Fibroblast of villous mesenchyme (primary cell): ENCODE results near the gene NOTUM. TPM values are rescaled to one million over a fixed set of nuclear protein-coding genes. Genes with fewer than 3 reads are reported as not detected.

Experiments
- DNase-seq: peaks from one replicate; pipeline ENCODE4 v3.0.0-alpha.2; 2010; ENCODE audit warnings: low read depth
- H3K4me3 ChIP-seq: 2 replicates; pipeline ENCODE4 v1.5.1; 2011; ENCODE audit warnings: low read depth, mild to moderate bottlenecking, low read length
- CTCF ChIP-seq: IDR thresholded peaks from 2 replicates; pipeline ENCODE4 v1.5.1; 2012; ENCODE audit warnings: low read depth, mild to moderate bottlenecking, low read length; ENCODE audit not compliant: insufficient read depth
- total RNA-seq: library from RNA; depleted of rRNA; stranded (reverse); fragments of >200 nt; gene quantifications from 2 replicates; pipeline ENCODE4 v1.2.3, GENCODE V29; 2012

The NOTUM gene
- total RNA-seq, 1 donor, result under 0.01 TPM

- peak; percentile 41 for DNase-seq
- TF ChIP-seq CTCF, result no peak
- no peak overlapping the region for H3K4me3 ChIP-seq
Observed at GRCh38 chr17:82006468-82007227, 45.7 kb upstream of the NOTUM start.

- no peak for DNase-seq
- TF ChIP-seq CTCF, result no peak
Observed at GRCh38 chr17:82005701-82006348, 44.8 kb upstream of the NOTUM start.

GRCh38 chr17:82004517-82005455 is 43.8 kb upstream of the NOTUM start:
- no peak for DNase-seq
- H3K4me3 ChIP-seq, result no peak overlapping the region
- TF ChIP-seq CTCF, result no peak

More at GRCh38 chr17:82005701-82006348, 44.8 kb upstream of the NOTUM start:
- H3K4me3 ChIP-seq, result no peak overlapping the region

- TF ChIP-seq CTCF, result no peak
- H3K4me3 ChIP-seq, result no peak overlapping the region
Observed at GRCh38 chr17:82003411-82004381, 42.7 kb upstream of the NOTUM start.

GRCh38 chr17:82001571-82002056 is 40.6 kb upstream of the NOTUM start:
- no peak overlapping the region for H3K4me3 ChIP-seq
- no peak for TF ChIP-seq CTCF
- no peak for DNase-seq

More at GRCh38 chr17:82003411-82004381, 42.7 kb upstream of the NOTUM start:
- DNase-seq, result peak; percentile 95
